ENCODE data around the gene COX19. TPM values are rescaled to one million over a fixed set of nuclear protein-coding genes. Genes with fewer than 3 reads are reported as not detected.

Gene COX19
- total and polyA plus RNA-seq, 10 donors = 7.1 to 29.1 (median 15.2) TPM

GRCh38 chr7:921581-922333 is 53.6 kb downstream of the COX19 start:
- H3K27ac ChIP-seq = peak overlapping the region in 7 of 8 donors; percentile 15 to 95 (median 90)
- WGBS, 5 donors = 41 to 64% (median 47%) methylated on average over 10 to 36 of the region's 36 CpGs

GRCh38 chr7:921071-921461 is 54.3 kb downstream of the COX19 start:
- Histone ChIP-seq H3K27me3 (replicated peaks in 1 of 7) (peaks cover 0 to 9% (median 0%) of the 10 kb centered on the region in 7 donors), H3K27ac (peak overlapping the region in 2 of 8 donors; percentile 90 to 95), H3K4me3 (no peak overlapping the region), H3K36me3 (peaks cover 0 to 23% (median 0%) of the 10 kb centered on the region in 6 donors), H3K4me1 (peaks cover 16 to 68% (median 47%) of the 10 kb centered on the region in 6 donors), H3K9me3 (no peaks in the 10 kb centered on the region)
- intact Hi-C loops (cut with DNase I; ENCODE audit: low total_unique reads) = no loop called here
- 87 to 96% (median 94%) methylated on average over 15 of the region's 15 CpGs for WGBS, 5 donors
- DNase-seq = peak; percentile 71
- TF ChIP-seq POLR2A (IDR thresholded peaks at IDR 0.05) (no peak), CTCF (IDR thresholded peaks at IDR 0.05 in 8 of 11, conservative IDR thresholded peaks at IDR 0.05 in 3 of 11) (no peak), POLR2AphosphoS5 (IDR thresholded peaks at IDR 0.05) (no peak)

More at GRCh38 chr7:921581-922333, 53.6 kb downstream of the COX19 start:
- Histone ChIP-seq H3K4me3 (peak overlapping the region in 3 of 8 donors; percentile 8 to 71 (median 38)), H3K27me3 (replicated peaks in 1 of 7) (peaks cover 0 to 9% (median 0%) of the 10 kb centered on the region in 7 donors), H3K4me1 (peaks cover 16 to 70% (median 49%) of the 10 kb centered on the region in 6 donors), H3K36me3 (peaks cover 0 to 27% (median 0%) of the 10 kb centered on the region in 6 donors), H3K9me3 (no peaks in the 10 kb centered on the region)
- peak in 1 of 3 donors; percentile 27 for TF ChIP-seq POLR2AphosphoS5 (IDR thresholded peaks at IDR 0.05)
- TF ChIP-seq POLR2A (IDR thresholded peaks at IDR 0.05) = no peak
- no peak for TF ChIP-seq CTCF (IDR thresholded peaks at IDR 0.05 in 8 of 11, conservative IDR thresholded peaks at IDR 0.05 in 3 of 11)
- DNase-seq = peak; percentile 79
- intact Hi-C loops (cut with DNase I; ENCODE audit: low total_unique reads) = no loop called here

GRCh38 chr7:920351-921070 is 54.8 kb downstream of the COX19 start:
- Histone ChIP-seq H3K27me3 (replicated peaks in 1 of 7) (peaks cover 0 to 9% (median 0%) of the 10 kb centered on the region in 7 donors), H3K9me3 (no peaks in the 10 kb centered on the region), H3K36me3 (peaks cover 0 to 17% (median 0%) of the 10 kb centered on the region in 6 donors), H3K27ac (no peak overlapping the region), H3K4me3 (no peak overlapping the region), H3K4me1 (peaks cover 16 to 63% (median 44%) of the 10 kb centered on the region in 6 donors)
- peak; percentile 75 for DNase-seq
- WGBS, 5 donors = 69 to 80% (median 75%) methylated on average over 27 to 40 of the region's 40 CpGs
- TF ChIP-seq POLR2AphosphoS5 (IDR thresholded peaks at IDR 0.05) = no peak
- no peak for TF ChIP-seq CTCF (IDR thresholded peaks at IDR 0.05 in 8 of 11, conservative IDR thresholded peaks at IDR 0.05 in 3 of 11)
- TF ChIP-seq POLR2A (IDR thresholded peaks at IDR 0.05) = no peak
- intact Hi-C loops (cut with DNase I; ENCODE audit: low total_unique reads) = no loop called here

Measured in spleen (tissue), 11 donors.